AG04449 (cell line): Measurements from ENCODE around the gene OLA1.
A peak's percentile ranks its signal among the peaks of the same experiment; 100 is the strongest.

Experiments used
- CTCF ChIA-PET: fragments of 350-600 bp; formaldehyde crosslinking; extraction: SDS; loops from one replicate; lab custom pipeline; 2021; ENCODE audit warnings: antibody characterized with exemption; lab: Yijun Ruan, JAX
- POLR2A ChIA-PET: fragments of 400-600, 350-600 bp; formaldehyde crosslinking; extraction: SDS; loops from one replicate; lab custom pipeline; 2020; ENCODE audit warnings: antibody characterized with exemption, inconsistent platforms; lab: Yijun Ruan, JAX
- DNase-seq: peaks from one replicate; pipeline ENCODE4 v3.0.0-alpha.2; 2010; ENCODE audit warnings: low read depth, low spot score
- H3K4me3 ChIP-seq: 2 replicates; pipeline ENCODE4 v1.5.1; 2011; ENCODE audit warnings: low read depth, mild to moderate bottlenecking, control low read depth, low read length
- TF ChIP-seq, protein P1 (sequence below): IDR thresholded peaks from one replicate; pipeline ENCODE4 v1.5.1; 2011; ENCODE audit warnings: mild to moderate bottlenecking, moderate library complexity, low read length, control low read depth, inconsistent platforms; ENCODE audit not compliant: insufficient read depth; ENCODE audit errors: missing control alignments

Gene OLA1

DNA sequence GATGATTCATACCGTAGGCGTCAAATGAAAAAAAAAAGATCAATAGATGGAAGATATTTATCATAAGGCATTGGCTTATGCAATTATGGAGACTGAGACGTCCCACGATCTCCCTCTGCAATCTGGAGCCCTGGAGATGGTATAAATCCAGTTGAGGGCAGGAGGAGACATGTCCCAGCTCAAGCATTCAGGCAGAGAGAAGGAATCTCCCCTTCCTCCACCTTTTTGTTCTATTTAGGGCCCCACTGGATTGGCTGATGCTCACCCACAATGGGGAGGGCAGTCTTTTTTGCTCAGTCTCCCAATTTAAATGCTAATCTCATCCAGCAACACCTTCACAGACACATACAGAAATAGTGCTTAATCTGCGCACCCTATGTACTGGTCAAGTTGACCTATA is 18.0 kb upstream of the OLA1 start:
- no peak overlapping the region for H3K4me3 ChIP-seq
- ChIA-PET POLR2A (interaction anchor here (1.1 kb wide), 1 partner anchor 18 kb away, joined by 4 read pairs; the partner anchor contains the start of gene OLA1), CTCF (no interaction called here)
- TF ChIP-seq, protein P1, sequence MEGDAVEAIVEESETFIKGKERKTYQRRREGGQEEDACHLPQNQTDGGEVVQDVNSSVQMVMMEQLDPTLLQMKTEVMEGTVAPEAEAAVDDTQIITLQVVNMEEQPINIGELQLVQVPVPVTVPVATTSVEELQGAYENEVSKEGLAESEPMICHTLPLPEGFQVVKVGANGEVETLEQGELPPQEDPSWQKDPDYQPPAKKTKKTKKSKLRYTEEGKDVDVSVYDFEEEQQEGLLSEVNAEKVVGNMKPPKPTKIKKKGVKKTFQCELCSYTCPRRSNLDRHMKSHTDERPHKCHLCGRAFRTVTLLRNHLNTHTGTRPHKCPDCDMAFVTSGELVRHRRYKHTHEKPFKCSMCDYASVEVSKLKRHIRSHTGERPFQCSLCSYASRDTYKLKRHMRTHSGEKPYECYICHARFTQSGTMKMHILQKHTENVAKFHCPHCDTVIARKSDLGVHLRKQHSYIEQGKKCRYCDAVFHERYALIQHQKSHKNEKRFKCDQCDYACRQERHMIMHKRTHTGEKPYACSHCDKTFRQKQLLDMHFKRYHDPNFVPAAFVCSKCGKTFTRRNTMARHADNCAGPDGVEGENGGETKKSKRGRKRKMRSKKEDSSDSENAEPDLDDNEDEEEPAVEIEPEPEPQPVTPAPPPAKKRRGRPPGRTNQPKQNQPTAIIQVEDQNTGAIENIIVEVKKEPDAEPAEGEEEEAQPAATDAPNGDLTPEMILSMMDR = no peak
- DNase-seq = no peak

GRCh38 chr2:174263997-174264396 is 15.7 kb upstream of the OLA1 start:
- TF ChIP-seq, protein P1 = no peak
- no peak for DNase-seq
- ChIA-PET POLR2A (no interaction called here), CTCF (no interaction called here)
- H3K4me3 ChIP-seq = no peak overlapping the region

- no peak overlapping the region for H3K4me3 ChIP-seq
- POLR2A ChIA-PET = no interaction called here
- DNase-seq = no peak
- TF ChIP-seq, protein P1 = no peak
- CTCF ChIA-PET = interaction anchor here (1.0 kb wide), 1 partner anchor 22 kb away, joined by 4 read pairs; no protein-coding TSS in a partner anchor
Measured at GRCh38 chr2:174259981-174260380, 11.6 kb upstream of the OLA1 start.

GRCh38 chr2:174254267-174254666 is 5.9 kb upstream of the OLA1 start:
- ChIA-PET CTCF (no interaction called here), POLR2A (no interaction called here)
- DNase-seq = no peak
- no peak overlapping the region for H3K4me3 ChIP-seq
- TF ChIP-seq, protein P1 = no peak

- DNase-seq = no peak
- ChIA-PET CTCF (interaction anchor here (0.8 to 1.3 kb wide), 3 partner anchors 34 to 131 kb away, joined by 3 to 5 read pairs (median 4); no protein-coding TSS in a partner anchor), POLR2A (interaction anchor here (0.7 to 1.2 kb wide), 4 partner anchors 14 to 131 kb away, joined by 3 to 6 read pairs (median 4); no protein-coding TSS in a partner anchor)
- H3K4me3 ChIP-seq = peak overlapping the region; percentile 66
- TF ChIP-seq, protein P1 = no peak
Measured at GRCh38 chr2:174248998-174249592, 763 bp upstream of the OLA1 start.

- no peak for DNase-seq
- CTCF ChIA-PET = interaction anchor here (1.1 kb wide), 1 partner anchor 169 kb away, joined by 3 read pairs; no protein-coding TSS in a partner anchor
- peak overlapping the region; percentile 80 for H3K4me3 ChIP-seq
- POLR2A ChIA-PET = interaction anchor here (0.6 kb wide), 1 partner anchor 365 kb away, joined by 4 read pairs; no protein-coding TSS in a partner anchor
- TF ChIP-seq, protein P1 = no peak
Measured at GRCh38 chr2:174247474-174248186, 702 bp downstream of the OLA1 start.
